Pancreas (tissue), 10 donors: Measurements from ENCODE around the gene TEK. TPM values are rescaled to one million over a fixed set of nuclear protein-coding genes. Genes with fewer than 3 reads are reported as not detected.

Source experiments
- ATAC-seq, 4 donors: fragments of 200-7000 bp; cut with Tn5 transposase; one replicate each; pipeline versions ENCODE4 v1.8.0 to v1.9.1; 2020; ENCODE audit warnings: mild to moderate bottlenecking in 4 of 4, moderate library complexity in 4 of 4
- DNase-seq, 6 donors: peaks; one replicate each; pipeline ENCODE4 v3.0.0-alpha.2; 2020
- FAIRE-seq: peaks from 2 replicates; lab custom pipeline; 2012; peaks lifted over from hg19 to GRCh38; lab: Jason Lieb, UNC
- H3K27ac ChIP-seq, 4 donors: fragments of 200-600 bp; sonication (generic); 1 replicate in 3 of 4; 2 replicates in 1 of 4; pipeline versions ENCODE4 v1.5.0 to v1.8.0; 2020
- H3K27me3 ChIP-seq, 4 donors: fragments of 200-600 bp; one replicate each; pipeline ENCODE4 v1.8.0; 2021
- H3K36me3 ChIP-seq, 3 donors: fragments of 200-600 bp; sonication (generic) in 1 of 3; one replicate each; pipeline versions ENCODE4 v1.5.0 to v1.8.0; 2020 to 2021
- H3K4me1 ChIP-seq, 3 donors: fragments of 200-600 bp; one replicate each; pipeline ENCODE4 v1.8.0; 2021
- H3K4me3 ChIP-seq, 4 donors: fragments of 200-600 bp; sonication (generic) in 2 of 4; one replicate each; pipeline versions ENCODE4 v1.5.0 to v1.8.0; 2020 to 2021
- H3K9me3 ChIP-seq, 4 donors: fragments of 200-600 bp; one replicate each; pipeline ENCODE4 v1.8.0; 2021
- CTCF ChIP-seq, 4 donors: fragments of 200-600 bp; sonication (generic) in 3 of 4; IDR thresholded peaks; one replicate each; pipeline versions ENCODE4 v1.5.0 to v1.8.0; 2021; ENCODE audit warnings: antibody characterized with exemption in 4 of 4
- WGBS, 2 donors: extraction: QIAGEN DNeasy Blood & Tissue Kit; methylation state at CpG; one replicate each; pipeline ENCODE4 v1.1.7; 2013; 5-methylcytosine and 5-hydroxymethylcytosine counted together
- intact Hi-C, 3 donors: fragments of 100-400 bp; cut with DNase I; formaldehyde crosslinking; loops; one replicate each; pipeline versions ENCODE4 v1.11.1 to v1.14.2; 2022
- polyA plus RNA-seq, 2 donors: library from polyadenylated mRNA; stranded (reverse); fragments of 200-250 nt; gene quantifications; one replicate each; pipeline ENCODE4 v1.2.3, GENCODE V29; 2013
- total RNA-seq, 6 donors: library from RNA; stranded (reverse); fragmentation: NEBNext Ultra II Directional in 4 of 6; extraction: Animal tissue kit (Norgen Biotek cat#: 25700) in 4 of 6; gene quantifications; one replicate each; pipeline versions ENCODE4 v1.2.1 to v1.2.4, GENCODE V29; 2021 to 2023
- donor health status: healthy with polysubstance abuse.
- donor health status: DM: no; HTN: no; CAD: no; lungs with moderate emphysema.
- donor health status: DM: no; HTN: no; CAD: no.
- donor health status: control.
- donor health status: control.
- donor health status: Bipolar disorder and iron deficiency.
- donor health status: DM: yes; HTN: yes; CAD: no.
- donor health status: DM: no; HTN: no; CAD: no.
- donor health status: DM: no; HTN: no; CAD: no.
- donor health status: DM: yes; HTN: yes; CAD: no.

The TEK gene
- total RNA-seq (1 to 10 TPM; 1.1 to 3.8 (median 1.9) TPM), polyA plus RNA-seq (1 to 10 TPM in 1 of 2 donors, under 1 TPM in 1; 0.91 to 3.4 TPM)

GRCh38 chr9:27108981-27109541, at the start of gene TEK:
Gene TEK, plus strand, starts transcription at chr9:27109225. Its CDS starts 366 bp downstream, at chr9:27109591.
- WGBS, 2 donors = 25 to 29% methylated on average over 9 of the region's 9 CpGs
- H3K27me3 ChIP-seq = no peaks in the 10 kb centered on the region
- FAIRE-seq = no peak
- intact Hi-C loops = no loop called here
- no peaks in the 10 kb centered on the region for H3K4me1 ChIP-seq
- H3K36me3 ChIP-seq = no peaks in the 10 kb centered on the region
- H3K27ac ChIP-seq = no peak within 1 kb of the TSS
- no peak for ATAC-seq
- no peak for DNase-seq
- TF ChIP-seq CTCF (IDR thresholded peaks at IDR 0.05) = no peak
- H3K4me3 ChIP-seq = no peak within 1 kb of the TSS
- H3K9me3 ChIP-seq = no peaks in the 10 kb centered on the region

- FAIRE-seq = no peak
- no peak for DNase-seq
- Histone ChIP-seq H3K27ac (no peak overlapping the region), H3K9me3 (no peaks in the 10 kb centered on the region), H3K36me3 (peaks cover 0 to 6% (median 3%) of the 10 kb centered on the region in 3 donors), H3K27me3 (no peaks in the 10 kb centered on the region), H3K4me1 (no peaks in the 10 kb centered on the region), H3K4me3 (no peak overlapping the region)
- TF ChIP-seq CTCF (IDR thresholded peaks at IDR 0.05) = no peak
- WGBS, 2 donors = 87 to 92% methylated on average over 1 of the region's 1 CpG
- no peak for ATAC-seq
- intact Hi-C loops = no loop called here
These were observed 49.6 kb upstream of the TEK start for GRCh38 chr9:27059412-27059811.

- intact Hi-C loops = no loop called here
- Histone ChIP-seq H3K9me3 (no peaks in the 10 kb centered on the region), H3K36me3 (peaks cover 0 to 6% (median 3%) of the 10 kb centered on the region in 3 donors), H3K4me3 (no peak overlapping the region), H3K27ac (no peak overlapping the region), H3K27me3 (no peaks in the 10 kb centered on the region), H3K4me1 (no peaks in the 10 kb centered on the region)
- DNase-seq (no peak), FAIRE-seq (no peak), ATAC-seq (no peak)
- no peak for TF ChIP-seq CTCF (IDR thresholded peaks at IDR 0.05)
These were observed 49.1 kb upstream of the TEK start for GRCh38 chr9:27059907-27060306.

DNA sequence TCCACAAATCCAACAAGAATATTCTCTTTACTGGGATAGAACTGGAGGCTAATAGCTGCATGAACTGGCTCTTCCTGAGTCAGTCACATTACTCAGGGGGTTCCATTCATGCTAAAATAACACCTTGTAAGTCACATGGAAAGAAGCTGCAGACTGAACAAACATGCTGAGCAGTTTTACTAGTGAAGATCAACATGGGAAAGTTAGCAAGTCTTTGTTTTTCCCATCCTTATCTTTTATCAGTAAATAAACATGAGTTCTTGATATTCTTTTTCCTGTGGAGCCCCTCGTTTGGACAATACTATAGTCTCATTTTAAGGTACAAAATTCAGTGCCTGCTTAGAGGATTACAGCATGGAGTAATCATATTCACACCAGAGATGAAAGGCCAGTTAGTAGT, 43.7 kb upstream of the TEK start:
- ATAC-seq = no peak
- no peak for FAIRE-seq
- no peak for TF ChIP-seq CTCF (IDR thresholded peaks at IDR 0.05)
- H3K27ac ChIP-seq = no peak overlapping the region
- H3K36me3 ChIP-seq = no peaks in the 10 kb centered on the region
- 18 to 21% methylated on average over 1 of the region's 1 CpG for WGBS, 2 donors
- H3K4me3 ChIP-seq = no peak overlapping the region
- no peaks in the 10 kb centered on the region for H3K9me3 ChIP-seq
- no peaks in the 10 kb centered on the region for H3K27me3 ChIP-seq
- no peak for DNase-seq
- H3K4me1 ChIP-seq = no peaks in the 10 kb centered on the region
- intact Hi-C loops = no loop called here

- H3K27ac ChIP-seq = no peak overlapping the region
- no peak overlapping the region for H3K4me3 ChIP-seq
- TF ChIP-seq CTCF (IDR thresholded peaks at IDR 0.05) = no peak
- DNase-seq (no peak), FAIRE-seq (no peak), ATAC-seq (no peak)
- H3K9me3 ChIP-seq = no peaks in the 10 kb centered on the region
- 70 to 74% methylated on average over 4 of the region's 4 CpGs for WGBS, 2 donors
- no peaks in the 10 kb centered on the region for H3K4me1 ChIP-seq
- no peaks in the 10 kb centered on the region for H3K36me3 ChIP-seq
- H3K27me3 ChIP-seq = no peaks in the 10 kb centered on the region
- intact Hi-C loops = no loop called here
These were observed 34.9 kb upstream of the TEK start for GRCh38 chr9:27073841-27074728.
